ENCODE data around the gene STXBP1. TPM values are rescaled to one million over a fixed set of nuclear protein-coding genes. Genes with fewer than 3 reads are reported as not detected.
"Not testable (repeated sequence)": the region's sequence is repeated elsewhere in the genome, so short reads cannot be mapped to it uniquely, and the experiment has no call there.

STXBP1 gene
- total and polyA plus RNA-seq, 3 experiments from 2014 or later: 8.2 to 15.2 (median 14.5) TPM

DNA sequence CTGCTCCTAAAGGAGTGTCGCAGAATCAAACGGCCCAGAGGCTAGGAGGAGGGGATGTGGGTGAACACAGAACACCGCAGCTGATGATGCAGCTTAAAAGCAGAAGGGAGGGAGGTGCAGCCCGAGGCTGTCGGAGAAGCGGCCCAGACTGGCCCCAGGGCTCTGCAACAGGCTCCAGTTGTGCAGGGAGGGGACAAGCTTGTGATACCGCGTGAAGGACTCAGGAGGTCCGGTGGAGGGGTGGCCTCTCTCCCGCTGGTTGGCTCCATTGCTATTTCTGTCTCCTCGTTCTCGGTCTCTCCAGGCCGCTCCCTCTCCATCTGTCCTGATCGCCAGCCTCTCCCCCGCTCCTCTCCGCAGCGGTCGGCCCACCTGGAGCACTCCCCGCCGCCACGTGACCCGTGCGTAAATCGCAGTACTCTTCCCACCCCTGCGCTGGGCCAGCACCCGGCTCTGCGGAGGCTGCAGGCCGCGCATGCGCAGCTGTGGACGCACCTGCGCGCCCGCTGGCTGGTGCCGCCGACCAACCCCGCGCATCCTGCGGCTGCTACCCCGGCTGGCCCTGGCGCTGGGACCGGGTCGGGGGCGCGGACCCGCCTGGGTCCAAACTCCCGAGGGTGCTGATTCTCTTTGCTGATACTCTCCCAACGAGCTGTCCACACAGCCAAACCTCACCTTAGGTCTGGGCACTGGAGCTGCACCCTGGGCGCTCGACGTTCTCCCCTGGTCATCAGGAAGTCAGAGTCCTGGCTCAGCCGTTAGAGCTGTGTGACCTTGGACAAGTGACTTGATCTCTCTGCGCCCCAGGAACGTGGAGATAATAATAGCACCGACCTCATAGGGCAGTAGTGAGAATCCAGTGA is 3.7 kb upstream of the STXBP1 start:
- Mint-ChIP-seq H3K27me3 (peaks cover 8 to 24% of the 10 kb centered on the region in 2 donors), H3K36me3 (peaks cover 0 to 2% (median 0%) of the 10 kb centered on the region in 3 donors), H3K4me3 (peak overlapping the region; percentile 84 to 95 (median 87)), H3K27ac (peak overlapping the region; percentile 31 to 93 (median 71)), H3K4me1 (peaks cover 22 to 30% (median 28%) of the 10 kb centered on the region in 3 donors), H3K9me3 (no peaks in the 10 kb centered on the region)
- peak overlapping the region; percentile 57 for H3K4me3 ChIP-seq (ENCODE audit: low read length)
- H3K4me1 ChIP-seq (ENCODE audit: insufficient read depth, low read length): peaks cover 14% of the 10 kb centered on the region
- H3K9me3 ChIP-seq (ENCODE audit: low read length): no peaks in the 10 kb centered on the region
- POLR2A ChIA-PET: interaction anchor here (1.0 to 1.1 kb wide), 2 partner anchors 157 to 321 kb away, joined by 3 read pairs; partner anchors contain the start of genes LRSAM1 and RPL12
- H3K27me3 ChIP-seq (ENCODE audit: insufficient read depth, low read length, poor library complexity, severe bottlenecking): peaks cover 7% of the 10 kb centered on the region
- H3K36me3 ChIP-seq (ENCODE audit: insufficient read depth, low read length): no peaks in the 10 kb centered on the region
- CTCF ChIA-PET: interaction anchor here (0.8 to 3.2 kb wide), 8 partner anchors 8 to 313 kb away, joined by 3 to 17 read pairs (median 3); partner anchors contain the start of gene TOR2A
- DNase-seq: peak; percentile 63 to 83 (median 78)
- H3K27ac ChIP-seq (ENCODE audit: low read depth, low read length): no peak overlapping the region

DNA sequence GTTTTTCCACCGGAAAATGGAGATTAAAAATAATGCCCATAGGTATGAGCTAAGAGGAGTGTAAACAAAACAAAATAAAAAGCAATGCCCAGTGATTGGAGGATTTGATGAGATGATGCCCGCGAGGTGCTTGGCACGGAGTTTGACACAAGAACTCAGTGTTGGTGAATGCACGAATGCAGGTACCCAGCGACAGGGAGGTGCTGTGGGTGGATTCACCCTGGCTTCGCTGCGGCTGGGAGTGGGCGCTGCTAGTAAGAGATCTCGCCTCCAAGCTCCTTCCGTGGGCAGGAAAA is 526 bp upstream of the STXBP1 start:
- DNase-seq: no peak
- Mint-ChIP-seq H3K9me3 (no peaks in the 10 kb centered on the region), H3K27me3 (peaks cover 15 to 38% of the 10 kb centered on the region in 2 donors)

DNA sequence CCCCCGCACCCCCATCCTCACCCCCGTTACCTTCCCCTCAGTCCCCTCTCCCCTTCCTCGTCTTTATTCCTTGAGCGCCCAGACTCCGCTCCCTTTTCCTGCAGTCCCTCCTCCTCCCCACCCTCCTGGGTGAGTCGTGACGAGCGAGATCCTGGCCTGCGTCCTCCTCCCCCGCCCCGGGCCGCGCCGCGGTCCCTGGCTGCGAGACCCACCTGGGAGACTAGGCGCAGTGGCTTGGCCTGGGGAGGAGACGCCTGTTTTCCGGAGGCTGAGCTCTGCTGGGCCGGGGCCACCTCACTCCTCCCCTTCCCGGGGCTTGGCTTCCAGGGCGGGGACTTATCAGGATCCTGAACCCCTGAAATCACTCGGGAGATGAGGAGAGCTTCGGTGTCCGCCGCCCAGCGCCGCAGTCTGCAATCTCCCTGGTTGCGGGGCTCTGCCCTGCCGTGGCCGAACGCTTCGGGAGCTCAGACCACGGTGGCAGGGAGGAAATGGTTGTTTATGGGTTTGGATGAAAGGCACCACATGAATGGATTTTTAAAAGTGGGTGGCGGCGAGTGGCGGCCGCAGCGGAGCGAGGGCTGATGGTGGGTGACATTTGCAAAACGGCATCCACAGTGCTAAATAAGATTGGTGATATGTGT is 984 bp downstream of the STXBP1 start:
- Mint-ChIP-seq H3K36me3 (peaks cover 0 to 2% (median 0%) of the 10 kb centered on the region in 3 donors), H3K4me1 (peaks cover 24 to 34% (median 31%) of the 10 kb centered on the region in 3 donors), H3K9me3 (no peaks in the 10 kb centered on the region), H3K27ac (peak overlapping the region; percentile 27 to 85 (median 60)), H3K27me3 (peaks cover 15 to 41% of the 10 kb centered on the region in 2 donors), H3K4me3 (peak overlapping the region; percentile 81 to 92 (median 86))
- Histone ChIP-seq H3K27ac (ENCODE audit: low read depth, low read length) (peak overlapping the region; percentile 17), H3K9me3 (ENCODE audit: low read length) (no peaks in the 10 kb centered on the region), H3K36me3 (ENCODE audit: insufficient read depth, low read length) (no peaks in the 10 kb centered on the region), H3K27me3 (ENCODE audit: insufficient read depth, low read length, poor library complexity, severe bottlenecking) (peaks cover 3% of the 10 kb centered on the region), H3K4me3 (ENCODE audit: low read length) (peak overlapping the region; percentile 59), H3K4me1 (ENCODE audit: insufficient read depth, low read length) (peaks cover 20% of the 10 kb centered on the region)
- POLR2A ChIA-PET: interaction anchor here (0.7 to 1.0 kb wide), 3 partner anchors 122 to 627 kb away, joined by 3 to 4 read pairs (median 4); partner anchors contain the start of gene TOR2A
- CTCF ChIA-PET: interaction anchor here (0.7 to 1.0 kb wide), 2 partner anchors 13 to 122 kb away, joined by 3 to 5 read pairs; partner anchors contain the start of gene TOR2A
- peak; percentile 11 to 69 (median 54) for DNase-seq

More for the DNA sequence above, 526 bp upstream of the STXBP1 start:
- Mint-ChIP-seq H3K36me3 (peaks cover 0 to 2% (median 0%) of the 10 kb centered on the region in 3 donors), H3K4me3 (peak overlapping the region; percentile 90 to 95 (median 92)), H3K27ac (peak overlapping the region; percentile 4 to 93 (median 84)), H3K4me1 (peaks cover 29 to 38% (median 37%) of the 10 kb centered on the region in 3 donors)
- no peaks in the 10 kb centered on the region for H3K36me3 ChIP-seq (ENCODE audit: insufficient read depth, low read length)
- H3K27ac ChIP-seq (ENCODE audit: low read depth, low read length): peak overlapping the region; percentile 45
- peaks cover 7% of the 10 kb centered on the region for H3K27me3 ChIP-seq (ENCODE audit: insufficient read depth, low read length, poor library complexity, severe bottlenecking)
- H3K9me3 ChIP-seq (ENCODE audit: low read length): no peaks in the 10 kb centered on the region
- ChIA-PET POLR2A (no interaction called here), CTCF (interaction anchor here (1.2 to 2.1 kb wide), 3 partner anchors 86 to 123 kb away, joined by 4 to 7 read pairs (median 6); partner anchors contain the start of genes PTRH1, TOR2A and TTC16)
- peaks cover 20% of the 10 kb centered on the region for H3K4me1 ChIP-seq (ENCODE audit: insufficient read depth, low read length)
- H3K4me3 ChIP-seq (ENCODE audit: low read length): peak overlapping the region; percentile 78

DNA sequence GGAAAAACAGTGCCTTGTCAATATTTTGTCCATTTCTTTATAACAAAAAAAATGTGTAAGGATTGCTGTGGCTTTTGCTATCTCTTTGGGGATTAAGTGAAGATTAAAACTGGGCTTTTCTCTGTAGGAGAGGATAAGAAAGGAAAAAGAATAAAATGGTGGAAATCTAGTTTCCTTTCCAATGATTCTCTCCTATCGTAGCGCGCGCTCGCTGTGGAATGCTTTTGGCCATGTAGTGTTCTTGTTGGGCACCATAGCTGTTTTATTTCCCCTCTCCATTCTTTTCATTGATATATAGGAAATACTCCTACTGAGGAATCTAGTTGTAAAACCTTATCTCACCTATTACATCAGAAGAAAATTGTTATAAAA is 1.5 kb downstream of the STXBP1 start:
- Mint-ChIP-seq H3K36me3 (peaks cover 0 to 2% (median 0%) of the 10 kb centered on the region in 3 donors), H3K27me3 (peaks cover 15 to 43% of the 10 kb centered on the region in 2 donors), H3K27ac (peak overlapping the region in 7 of 8 donors; percentile 32 to 72 (median 61)), H3K4me1 (peaks cover 23 to 31% (median 27%) of the 10 kb centered on the region in 3 donors), H3K9me3 (no peaks in the 10 kb centered on the region), H3K4me3 (peak overlapping the region; percentile 81 to 92 (median 86))
- Histone ChIP-seq H3K36me3 (ENCODE audit: insufficient read depth, low read length) (no peaks in the 10 kb centered on the region), H3K4me1 (ENCODE audit: insufficient read depth, low read length) (peaks cover 20% of the 10 kb centered on the region), H3K4me3 (ENCODE audit: low read length) (peak overlapping the region; percentile 59), H3K27ac (ENCODE audit: low read depth, low read length) (no peak overlapping the region), H3K9me3 (ENCODE audit: low read length) (no peaks in the 10 kb centered on the region), H3K27me3 (ENCODE audit: insufficient read depth, low read length, poor library complexity, severe bottlenecking) (peaks cover 3% of the 10 kb centered on the region)
- DNase-seq: no peak
- CTCF ChIA-PET: interaction anchor here (0.7 to 1.0 kb wide), 2 partner anchors 12 to 121 kb away, joined by 3 to 5 read pairs; partner anchors contain the start of gene TOR2A
- POLR2A ChIA-PET: interaction anchor here (0.7 to 1.0 kb wide), 3 partner anchors 121 to 627 kb away, joined by 3 to 4 read pairs (median 4); partner anchors contain the start of gene TOR2A

DNA sequence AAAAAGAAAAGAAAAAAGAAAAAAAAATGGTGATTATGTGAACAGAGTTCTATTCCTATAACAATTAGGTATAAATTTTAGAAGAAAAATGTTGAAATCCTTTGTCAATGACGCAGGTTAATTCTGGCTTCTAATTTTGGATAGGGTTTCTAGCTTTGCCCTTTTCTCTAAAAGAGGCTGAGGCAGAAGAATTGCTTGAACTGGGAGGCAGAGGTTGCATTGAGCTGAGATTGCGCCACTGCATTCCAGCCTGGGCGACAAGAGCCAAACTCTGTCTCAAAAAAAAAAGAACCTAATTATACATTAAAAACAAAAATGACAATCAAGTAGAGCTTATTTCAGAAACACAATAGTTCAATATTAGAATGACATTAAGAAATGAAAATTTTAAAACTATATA is 2.9 kb downstream of the STXBP1 start:
- no peaks in the 10 kb centered on the region for H3K9me3 ChIP-seq (ENCODE audit: low read length)
- H3K4me1 ChIP-seq (ENCODE audit: insufficient read depth, low read length): peaks cover 16% of the 10 kb centered on the region
- Mint-ChIP-seq H3K4me3 (no peak overlapping the region), H3K27ac (no peak overlapping the region), H3K9me3 (no peaks in the 10 kb centered on the region), H3K36me3 (peaks cover 0 to 2% (median 0%) of the 10 kb centered on the region in 3 donors), H3K4me1 (peaks cover 17 to 20% (median 17%) of the 10 kb centered on the region in 3 donors), H3K27me3 (peaks cover 12 to 33% of the 10 kb centered on the region in 2 donors)
- ChIA-PET CTCF (interaction anchor here (1.8 kb wide), 1 partner anchor 25 kb away, joined by 4 read pairs; no protein-coding TSS in a partner anchor), POLR2A (interaction anchor here (0.7 kb wide), 1 partner anchor 248 kb away, joined by 4 read pairs; no protein-coding TSS in a partner anchor)
- H3K36me3 ChIP-seq (ENCODE audit: insufficient read depth, low read length): no peaks in the 10 kb centered on the region
- H3K27ac ChIP-seq (ENCODE audit: low read depth, low read length): no peak overlapping the region
- no peak for DNase-seq
- H3K27me3 ChIP-seq (ENCODE audit: insufficient read depth, low read length, poor library complexity, severe bottlenecking): no peaks in the 10 kb centered on the region
- no peak overlapping the region for H3K4me3 ChIP-seq (ENCODE audit: low read length)

GRCh38 chr9:127621339-127621970 is 9.4 kb downstream of the STXBP1 start:
- peak overlapping the region in 3 of 8 donors; percentile 6 to 29 (median 10) for H3K27ac Mint-ChIP-seq
- H3K27ac ChIP-seq (ENCODE audit: low read depth, low read length); H3K9me3 ChIP-seq (ENCODE audit: low read length); H3K4me1 ChIP-seq (ENCODE audit: insufficient read depth, low read length); H3K36me3 Mint-ChIP-seq; CTCF ChIA-PET; DNase-seq; H3K36me3 ChIP-seq (ENCODE audit: insufficient read depth, low read length); H3K27me3 ChIP-seq (ENCODE audit: insufficient read depth, low read length, poor library complexity, severe bottlenecking); H3K4me3 ChIP-seq (ENCODE audit: low read length); H3K27me3 Mint-ChIP-seq; H3K9me3 Mint-ChIP-seq; H3K4me1 Mint-ChIP-seq; H3K4me3 Mint-ChIP-seq; POLR2A ChIA-PET: not testable (repeated sequence)

- no peak for DNase-seq
- Histone ChIP-seq H3K27me3 (ENCODE audit: insufficient read depth, low read length, poor library complexity, severe bottlenecking) (no peaks in the 10 kb centered on the region), H3K36me3 (ENCODE audit: insufficient read depth, low read length) (no peaks in the 10 kb centered on the region), H3K9me3 (ENCODE audit: low read length) (no peaks in the 10 kb centered on the region), H3K4me3 (ENCODE audit: low read length) (no peak overlapping the region), H3K27ac (ENCODE audit: low read depth, low read length) (no peak overlapping the region), H3K4me1 (ENCODE audit: insufficient read depth, low read length) (no peaks in the 10 kb centered on the region)
- Mint-ChIP-seq H3K4me1 (no peaks in the 10 kb centered on the region), H3K36me3 (peaks cover 0 to 4% (median 0%) of the 10 kb centered on the region in 3 donors), H3K27me3 (peaks cover 0 to 11% of the 10 kb centered on the region in 2 donors), H3K9me3 (no peaks in the 10 kb centered on the region), H3K4me3 (no peak overlapping the region), H3K27ac (peak overlapping the region in 1 of 8 donors; percentile 69)
- ChIA-PET CTCF (no interaction called here), POLR2A (no interaction called here)
Observed at GRCh38 chr9:127626752-127627493, 14.8 kb downstream of the STXBP1 start.

Data from CD8-positive, alpha-beta memory T cell (primary cell).